ENCODE results near the gene GOLPH3. TPM values are rescaled to one million over a fixed set of nuclear protein-coding genes. Genes with fewer than 3 reads are reported as not detected.
"Not testable (repeated sequence)": the region's sequence is repeated elsewhere in the genome, so short reads cannot be mapped to it uniquely, and the experiment has no call there.

Gene GOLPH3
- total RNA-seq, 1 experiment from 2014 or later = 44.3 TPM

- no peaks in the 10 kb centered on the region for H3K4me1 ChIP-seq (replicated peaks)
- no peaks in the 10 kb centered on the region for H3K27me3 ChIP-seq (replicated peaks)
- DNase-seq (ENCODE audit: low read depth in 1 of 2, low spot score in 2 of 2) = no peak
Observed at GRCh38 chr5:32136342-32136741, 37.8 kb downstream of the GOLPH3 start.

GRCh38 chr5:32135086-32135485 is 39.0 kb downstream of the GOLPH3 start:
- H3K9me3 ChIP-seq (replicated peaks) = no peaks in the 10 kb centered on the region
- H3K4me1 ChIP-seq (replicated peaks) = no peaks in the 10 kb centered on the region
- H3K36me3 ChIP-seq = peaks cover 20% of the 10 kb centered on the region; the same call in 1 of the 2 replicates
- H3K4me3 ChIP-seq = no peak overlapping the region
- no peak overlapping the region for H3K27ac ChIP-seq
- DNase-seq (ENCODE audit: low read depth in 1 of 2, low spot score in 2 of 2) = no peak
- no peaks in the 10 kb centered on the region for H3K27me3 ChIP-seq (replicated peaks)

More at GRCh38 chr5:32136342-32136741, 37.8 kb downstream of the GOLPH3 start:
- Histone ChIP-seq H3K27ac (no peak overlapping the region), H3K9me3 (replicated peaks) (no peaks in the 10 kb centered on the region), H3K36me3 (peaks cover 20% of the 10 kb centered on the region; the same call in 1 of the 2 replicates), H3K4me3 (no peak overlapping the region)

- Histone ChIP-seq H3K27me3 (replicated peaks) (no peaks in the 10 kb centered on the region), H3K4me1 (replicated peaks) (no peaks in the 10 kb centered on the region), H3K4me3 (no peak overlapping the region), H3K36me3 (peaks cover 17% of the 10 kb centered on the region; the same call in 1 of the 2 replicates), H3K9me3 (replicated peaks) (no peaks in the 10 kb centered on the region), H3K27ac (no peak overlapping the region)
- DNase-seq (ENCODE audit: low read depth in 1 of 2, low spot score in 2 of 2) = no peak
Observed at GRCh38 chr5:32132757-32133156, 41.4 kb downstream of the GOLPH3 start.

GRCh38 chr5:32131604-32132003 is 42.5 kb downstream of the GOLPH3 start:
- no peak for DNase-seq (ENCODE audit: low read depth in 1 of 2, low spot score in 2 of 2)
- Histone ChIP-seq H3K27ac (no peak overlapping the region), H3K27me3 (replicated peaks) (no peaks in the 10 kb centered on the region), H3K4me1 (replicated peaks) (no peaks in the 10 kb centered on the region), H3K36me3 (peaks cover 17% of the 10 kb centered on the region; the same call in 1 of the 2 replicates), H3K4me3 (no peak overlapping the region), H3K9me3 (replicated peaks) (no peaks in the 10 kb centered on the region)

GRCh38 chr5:32130865-32131264 is 43.3 kb downstream of the GOLPH3 start:
- H3K27me3 ChIP-seq (replicated peaks) = no peaks in the 10 kb centered on the region
- DNase-seq (ENCODE audit: low read depth in 1 of 2, low spot score in 2 of 2) = no peak
- no peaks in the 10 kb centered on the region for H3K4me1 ChIP-seq (replicated peaks)
- H3K9me3 ChIP-seq (replicated peaks) = no peaks in the 10 kb centered on the region
- H3K36me3 ChIP-seq = peaks cover 17% of the 10 kb centered on the region; the same call in 1 of the 2 replicates
- H3K27ac ChIP-seq = no peak overlapping the region
- H3K4me3 ChIP-seq = no peak overlapping the region

- Histone ChIP-seq H3K27ac (no peak overlapping the region), H3K27me3 (replicated peaks) (no peaks in the 10 kb centered on the region), H3K36me3 (0 out of 2 replicates have a peak, but pooled peaks cover 10% of the 10 kb centered on the region), H3K9me3 (replicated peaks) (no peaks in the 10 kb centered on the region), H3K4me3 (no peak overlapping the region), H3K4me1 (replicated peaks) (no peaks in the 10 kb centered on the region)
- no peak for DNase-seq (ENCODE audit: low read depth in 1 of 2, low spot score in 2 of 2)
Observed at GRCh38 chr5:32129074-32129598, 45.0 kb downstream of the GOLPH3 start.

- H3K4me3 ChIP-seq = no peak overlapping the region
- H3K4me1 ChIP-seq (replicated peaks) = no peaks in the 10 kb centered on the region
- H3K9me3 ChIP-seq (replicated peaks) = no peaks in the 10 kb centered on the region
- H3K27me3 ChIP-seq (replicated peaks) = no peaks in the 10 kb centered on the region
- 0 out of 2 replicates have a peak, but pooled peaks cover 5% of the 10 kb centered on the region for H3K36me3 ChIP-seq
- H3K27ac ChIP-seq = no peak overlapping the region
- DNase-seq (ENCODE audit: low read depth in 1 of 2, low spot score in 2 of 2) = no peak
Observed at GRCh38 chr5:32127711-32128110, 46.4 kb downstream of the GOLPH3 start.

GRCh38 chr5:32126691-32127090 is 47.4 kb downstream of the GOLPH3 start:
- no peak overlapping the region for H3K4me3 ChIP-seq
- no peak overlapping the region for H3K27ac ChIP-seq
- no peak for DNase-seq (ENCODE audit: low read depth in 1 of 2, low spot score in 2 of 2)
- H3K9me3 ChIP-seq (replicated peaks) = no peaks in the 10 kb centered on the region
- no peaks in the 10 kb centered on the region for H3K27me3 ChIP-seq (replicated peaks)
- H3K4me1 ChIP-seq (replicated peaks) = no peaks in the 10 kb centered on the region
- H3K36me3 ChIP-seq = 0 out of 2 replicates have a peak, but pooled peaks cover 7% of the 10 kb centered on the region

GRCh38 chr5:32123889-32124676 is 50.0 kb downstream of the GOLPH3 start:
- Histone ChIP-seq H3K27ac (no peak overlapping the region), H3K36me3 (0 out of 2 replicates have a peak, but pooled peaks cover 5% of the 10 kb centered on the region), H3K9me3 (replicated peaks) (no peaks in the 10 kb centered on the region), H3K4me3 (no peak overlapping the region), H3K4me1 (replicated peaks) (no peaks in the 10 kb centered on the region), H3K27me3 (replicated peaks) (no peaks in the 10 kb centered on the region)
- no peak for DNase-seq (ENCODE audit: low read depth in 1 of 2, low spot score in 2 of 2)

- no peaks in the 10 kb centered on the region for H3K27me3 ChIP-seq (replicated peaks)
- H3K4me3 ChIP-seq = no peak overlapping the region
- 0 out of 2 replicates have a peak, but pooled peaks cover 5% of the 10 kb centered on the region for H3K36me3 ChIP-seq
- H3K27ac ChIP-seq = no peak overlapping the region
- DNase-seq (ENCODE audit: low read depth in 1 of 2, low spot score in 2 of 2) = no peak
- no peaks in the 10 kb centered on the region for H3K4me1 ChIP-seq (replicated peaks)
- no peaks in the 10 kb centered on the region for H3K9me3 ChIP-seq (replicated peaks)
Observed at GRCh38 chr5:32123058-32123805, 50.9 kb downstream of the GOLPH3 start.

GRCh38 chr5:32118922-32119321 is 55.2 kb downstream of the GOLPH3 start:
- H3K4me1 ChIP-seq (replicated peaks); H3K36me3 ChIP-seq; H3K27ac ChIP-seq; DNase-seq (ENCODE audit: low read depth in 1 of 2, low spot score in 2 of 2); H3K27me3 ChIP-seq (replicated peaks); H3K9me3 ChIP-seq (replicated peaks); H3K4me3 ChIP-seq: not testable (repeated sequence)

- Histone ChIP-seq H3K4me1 (replicated peaks) (no peaks in the 10 kb centered on the region), H3K27ac (no peak overlapping the region), H3K4me3 (no peak overlapping the region), H3K9me3 (replicated peaks) (no peaks in the 10 kb centered on the region), H3K36me3 (no peaks in the 10 kb centered on the region), H3K27me3 (replicated peaks) (no peaks in the 10 kb centered on the region)
- no peak for DNase-seq (ENCODE audit: low read depth in 1 of 2, low spot score in 2 of 2)
Observed at GRCh38 chr5:32116574-32117313, 57.4 kb downstream of the GOLPH3 start.

- Histone ChIP-seq H3K36me3 (no peaks in the 10 kb centered on the region), H3K9me3 (replicated peaks) (no peaks in the 10 kb centered on the region), H3K4me3 (no peak overlapping the region), H3K27me3 (replicated peaks) (no peaks in the 10 kb centered on the region), H3K27ac (no peak overlapping the region), H3K4me1 (replicated peaks) (no peaks in the 10 kb centered on the region)
- DNase-seq (ENCODE audit: low read depth in 1 of 2, low spot score in 2 of 2) = no peak
Observed at GRCh38 chr5:32115985-32116384, 58.1 kb downstream of the GOLPH3 start.
